Measurements from ENCODE around the gene NUP214.
A peak's percentile ranks its signal among the peaks of the same experiment; 100 is the strongest.

The NUP214 gene

DNA sequence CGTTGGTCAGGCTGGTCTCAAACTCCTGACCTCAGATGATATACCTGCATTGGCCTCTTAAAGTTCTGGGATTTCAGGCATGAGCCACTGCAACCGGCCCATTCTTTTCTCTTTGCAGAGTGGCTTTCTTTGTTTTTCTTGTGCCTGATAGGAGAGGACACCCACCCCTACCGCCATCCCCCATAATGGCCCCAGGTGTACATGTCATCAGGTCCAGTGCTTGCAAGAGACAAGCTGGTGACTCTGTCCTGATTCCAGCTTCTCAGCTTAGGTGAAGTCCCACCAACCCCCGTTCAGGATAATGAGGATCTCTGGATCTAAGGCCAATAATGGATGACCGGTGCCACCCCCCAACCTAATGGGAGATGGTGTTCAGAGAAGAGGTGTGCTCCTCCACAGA is 31.4 kb upstream of the NUP214 start:
- TF ChIP-seq, protein P1, sequence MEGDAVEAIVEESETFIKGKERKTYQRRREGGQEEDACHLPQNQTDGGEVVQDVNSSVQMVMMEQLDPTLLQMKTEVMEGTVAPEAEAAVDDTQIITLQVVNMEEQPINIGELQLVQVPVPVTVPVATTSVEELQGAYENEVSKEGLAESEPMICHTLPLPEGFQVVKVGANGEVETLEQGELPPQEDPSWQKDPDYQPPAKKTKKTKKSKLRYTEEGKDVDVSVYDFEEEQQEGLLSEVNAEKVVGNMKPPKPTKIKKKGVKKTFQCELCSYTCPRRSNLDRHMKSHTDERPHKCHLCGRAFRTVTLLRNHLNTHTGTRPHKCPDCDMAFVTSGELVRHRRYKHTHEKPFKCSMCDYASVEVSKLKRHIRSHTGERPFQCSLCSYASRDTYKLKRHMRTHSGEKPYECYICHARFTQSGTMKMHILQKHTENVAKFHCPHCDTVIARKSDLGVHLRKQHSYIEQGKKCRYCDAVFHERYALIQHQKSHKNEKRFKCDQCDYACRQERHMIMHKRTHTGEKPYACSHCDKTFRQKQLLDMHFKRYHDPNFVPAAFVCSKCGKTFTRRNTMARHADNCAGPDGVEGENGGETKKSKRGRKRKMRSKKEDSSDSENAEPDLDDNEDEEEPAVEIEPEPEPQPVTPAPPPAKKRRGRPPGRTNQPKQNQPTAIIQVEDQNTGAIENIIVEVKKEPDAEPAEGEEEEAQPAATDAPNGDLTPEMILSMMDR (IDR thresholded peaks at IDR 0.05; ENCODE audit: insufficient read depth, low read length) = no peak
- TF ChIP-seq POLR2AphosphoS5 (IDR thresholded peaks at IDR 0.05; ENCODE audit: low read depth) = no peak
- TF ChIP-seq, protein P2, sequence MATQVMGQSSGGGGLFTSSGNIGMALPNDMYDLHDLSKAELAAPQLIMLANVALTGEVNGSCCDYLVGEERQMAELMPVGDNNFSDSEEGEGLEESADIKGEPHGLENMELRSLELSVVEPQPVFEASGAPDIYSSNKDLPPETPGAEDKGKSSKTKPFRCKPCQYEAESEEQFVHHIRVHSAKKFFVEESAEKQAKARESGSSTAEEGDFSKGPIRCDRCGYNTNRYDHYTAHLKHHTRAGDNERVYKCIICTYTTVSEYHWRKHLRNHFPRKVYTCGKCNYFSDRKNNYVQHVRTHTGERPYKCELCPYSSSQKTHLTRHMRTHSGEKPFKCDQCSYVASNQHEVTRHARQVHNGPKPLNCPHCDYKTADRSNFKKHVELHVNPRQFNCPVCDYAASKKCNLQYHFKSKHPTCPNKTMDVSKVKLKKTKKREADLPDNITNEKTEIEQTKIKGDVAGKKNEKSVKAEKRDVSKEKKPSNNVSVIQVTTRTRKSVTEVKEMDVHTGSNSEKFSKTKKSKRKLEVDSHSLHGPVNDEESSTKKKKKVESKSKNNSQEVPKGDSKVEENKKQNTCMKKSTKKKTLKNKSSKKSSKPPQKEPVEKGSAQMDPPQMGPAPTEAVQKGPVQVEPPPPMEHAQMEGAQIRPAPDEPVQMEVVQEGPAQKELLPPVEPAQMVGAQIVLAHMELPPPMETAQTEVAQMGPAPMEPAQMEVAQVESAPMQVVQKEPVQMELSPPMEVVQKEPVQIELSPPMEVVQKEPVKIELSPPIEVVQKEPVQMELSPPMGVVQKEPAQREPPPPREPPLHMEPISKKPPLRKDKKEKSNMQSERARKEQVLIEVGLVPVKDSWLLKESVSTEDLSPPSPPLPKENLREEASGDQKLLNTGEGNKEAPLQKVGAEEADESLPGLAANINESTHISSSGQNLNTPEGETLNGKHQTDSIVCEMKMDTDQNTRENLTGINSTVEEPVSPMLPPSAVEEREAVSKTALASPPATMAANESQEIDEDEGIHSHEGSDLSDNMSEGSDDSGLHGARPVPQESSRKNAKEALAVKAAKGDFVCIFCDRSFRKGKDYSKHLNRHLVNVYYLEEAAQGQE (IDR thresholded peaks at IDR 0.05; ENCODE audit: insufficient replicate concordance, low read depth) = no peak
- TF ChIP-seq GABPA (IDR thresholded peaks at IDR 0.05; ENCODE audit: low read depth) = no peak
- no peak for TF ChIP-seq SPI1 (IDR thresholded peaks at IDR 0.05; ENCODE audit: borderline replicate concordance, low read depth)
- peaks cover 32% of the 10 kb centered on the region for H3K27me3 ChIP-seq (ENCODE audit: insufficient read depth, poor library complexity, severe bottlenecking)
- no peak overlapping the region for H3K27ac ChIP-seq (replicated peaks)
- DNase-seq (ENCODE audit: low read depth in 1 of 2, low spot score in 1 of 2) = no peak
- H3K4me3 ChIP-seq (replicated peaks; ENCODE audit: insufficient read depth, low read length) = no peak overlapping the region

DNA sequence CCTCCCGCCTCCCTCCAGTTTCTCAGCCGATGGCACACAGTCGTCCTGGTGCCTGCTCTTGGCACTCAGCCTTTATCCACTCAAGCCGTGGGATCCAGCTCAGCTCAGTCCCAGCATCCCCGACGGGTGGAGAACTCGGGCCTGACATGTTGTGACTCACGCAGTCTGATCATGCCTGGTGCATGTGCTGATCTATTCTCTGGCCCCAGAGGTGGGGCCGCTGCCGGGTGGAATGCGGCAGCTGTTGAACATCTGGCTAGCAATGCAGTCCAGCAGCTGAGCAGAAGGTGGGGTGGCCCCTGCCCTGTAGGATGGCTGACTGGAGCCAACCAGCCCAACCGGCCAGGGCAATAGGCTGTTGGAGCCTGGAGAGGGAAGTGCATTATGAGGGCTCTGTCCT is 30.8 kb upstream of the NUP214 start:
- Histone ChIP-seq H3K4me3 (replicated peaks; ENCODE audit: insufficient read depth, low read length) (no peak overlapping the region), H3K27me3 (ENCODE audit: insufficient read depth, poor library complexity, severe bottlenecking) (peaks cover 32% of the 10 kb centered on the region), H3K27ac (replicated peaks) (no peak overlapping the region)
- no peak for DNase-seq (ENCODE audit: low read depth in 1 of 2, low spot score in 1 of 2)
- TF ChIP-seq GABPA (IDR thresholded peaks at IDR 0.05; ENCODE audit: low read depth) = no peak

DNA sequence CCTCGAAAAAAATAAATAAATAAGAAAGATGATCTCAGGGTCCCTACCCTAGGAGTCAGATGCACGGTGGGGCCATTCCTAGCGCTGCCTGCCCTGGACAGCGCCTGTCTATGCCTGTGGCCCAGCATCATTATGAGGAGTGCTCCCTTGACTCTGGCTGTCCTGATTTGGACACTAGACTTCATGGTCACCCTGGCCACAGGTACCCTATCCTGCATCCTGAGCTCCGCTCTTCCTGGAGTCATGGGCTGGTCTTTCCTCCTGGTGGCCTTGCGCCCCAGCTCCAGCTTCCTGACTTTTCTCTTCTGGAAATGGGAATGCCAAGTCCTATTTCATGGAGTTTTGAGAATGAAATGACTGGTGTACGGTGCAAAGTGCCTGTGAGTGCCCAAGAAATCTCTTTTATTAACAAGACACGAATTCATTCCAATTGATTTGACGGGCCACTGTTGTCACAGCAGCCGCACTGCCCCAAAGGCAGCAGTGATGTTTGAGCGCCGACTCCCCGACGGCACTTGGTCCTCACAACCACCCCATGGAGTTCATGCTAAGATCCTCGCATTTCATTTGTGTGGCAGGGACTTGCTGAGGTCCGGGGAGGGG is 29.6 kb upstream of the NUP214 start:
- TF ChIP-seq SPI1 (IDR thresholded peaks at IDR 0.05; ENCODE audit: borderline replicate concordance, low read depth) = no peak
- TF ChIP-seq, protein P2 (IDR thresholded peaks at IDR 0.05; ENCODE audit: insufficient replicate concordance, low read depth) = no peak
- Histone ChIP-seq H3K4me3 (replicated peaks; ENCODE audit: insufficient read depth, low read length) (no peak overlapping the region), H3K27ac (replicated peaks) (no peak overlapping the region), H3K27me3 (ENCODE audit: insufficient read depth, poor library complexity, severe bottlenecking) (peaks cover 32% of the 10 kb centered on the region)
- DNase-seq (ENCODE audit: low read depth in 1 of 2, low spot score in 1 of 2) = no peak

DNA sequence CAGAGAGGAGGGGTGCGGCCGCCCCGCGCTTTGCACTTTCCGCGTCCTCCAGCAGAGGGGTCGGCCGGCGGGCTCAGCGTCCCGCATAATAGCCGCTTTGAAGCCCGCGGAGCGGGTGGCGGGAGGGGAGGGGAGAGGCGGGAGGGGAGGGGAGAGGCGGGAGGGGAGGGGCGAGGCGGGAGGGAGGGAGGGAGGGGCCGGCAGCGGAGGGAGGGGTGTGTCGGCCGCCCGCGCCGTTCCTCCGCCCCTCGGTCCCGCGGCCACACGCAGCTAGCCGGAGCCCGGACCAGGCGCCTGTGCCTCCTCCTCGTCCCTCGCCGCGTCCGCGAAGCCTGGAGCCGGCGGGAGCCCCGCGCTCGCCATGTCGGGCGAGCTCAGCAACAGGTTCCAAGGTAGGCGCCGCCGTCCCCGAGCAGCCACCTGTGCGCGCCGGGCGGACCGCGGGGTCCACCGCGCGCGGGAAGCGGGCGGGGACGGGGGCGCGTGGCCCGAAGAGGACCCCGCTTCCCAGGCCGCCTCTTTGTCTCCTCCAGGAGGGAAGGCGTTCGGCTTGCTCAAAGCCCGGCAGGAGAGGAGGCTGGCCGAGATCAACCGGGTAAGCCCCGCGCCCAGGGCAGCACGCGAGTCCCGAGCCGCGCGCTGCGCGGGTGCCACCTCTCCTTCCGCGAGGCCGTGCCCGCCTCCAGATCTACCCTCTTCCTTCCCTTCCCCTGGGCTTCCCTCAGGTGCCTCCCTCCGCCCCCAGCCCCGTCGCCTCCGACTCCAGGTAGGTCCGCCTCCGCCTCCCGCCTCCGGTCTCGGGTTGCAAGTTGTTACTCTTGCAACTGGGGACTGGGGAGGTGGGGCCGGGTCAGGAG is 28.9 kb upstream of the NUP214 start, which contains the start of gene AIF1L:
TSS of gene AIF1L (plus strand) at position 263 of the 857 bp plus-strand sequence. CDS start at position 362, 99 bp downstream.
- peak in 1 of 2 experiments; percentile 10 for DNase-seq (ENCODE audit: low read depth in 1 of 2, low spot score in 1 of 2)
- Histone ChIP-seq H3K27me3 (ENCODE audit: insufficient read depth, poor library complexity, severe bottlenecking) (peaks cover 32% of the 10 kb centered on the region), H3K4me3 (replicated peaks; ENCODE audit: insufficient read depth, low read length) (peak within 1 kb of the TSS; percentile 7; the same call in 1 of the 2 replicates), H3K27ac (replicated peaks) (no peak within 1 kb of the TSS)
- TF ChIP-seq POLR2AphosphoS5 (IDR thresholded peaks at IDR 0.05; ENCODE audit: low read depth) (no peak), SPI1 (IDR thresholded peaks at IDR 0.05; ENCODE audit: borderline replicate concordance, low read depth) (no peak), GABPA (IDR thresholded peaks at IDR 0.05; ENCODE audit: low read depth) (no peak)
- TF ChIP-seq, protein P1 (IDR thresholded peaks at IDR 0.05; ENCODE audit: insufficient read depth, low read length) = no peak
- TF ChIP-seq, protein P2 (IDR thresholded peaks at IDR 0.05; ENCODE audit: insufficient replicate concordance, low read depth) = no peak
